Omental fat pad (tissue), 4 donors: ENCODE data around the gene CDK14. TPM values are rescaled to one million over a fixed set of nuclear protein-coding genes. Genes with fewer than 3 reads are reported as not detected.

ENCODE experiments used
- ATAC-seq: fragments of 150-250 bp; one replicate; pipeline ENCODE4 v1.9.1; 2016; ENCODE audit warnings: mild to moderate bottlenecking, moderate library complexity; ENCODE audit not compliant: low FRiP score
- DNase-seq: peaks from one replicate; pipeline ENCODE4 v3.0.0-alpha.2; 2019; ENCODE audit warnings: low spot score
- total RNA-seq, 4 donors: library from RNA; depleted of rRNA; stranded (reverse); fragments of >200 nt; gene quantifications; one replicate each; pipeline ENCODE4 v1.1.0, GENCODE V29; 2016
- TF ChIP-seq, protein P1 (sequence below), 3 donors: fragments of 450-650 bp; IDR thresholded peaks; one replicate each; pipeline ENCODE4 v1.5.1; 2016 to 2017; ENCODE audit warnings: antibody characterized with exemption in 3 of 3, mild to moderate bottlenecking in 3 of 3, moderate library complexity in 2 of 3

Gene CDK14
- total RNA-seq, 4 donors from 2014 or later = 25.2 to 40.3 (median 30.8) TPM

GRCh38 chr7:90966346-90966745 is 370.2 kb downstream of the CDK14 start:
- TF ChIP-seq, protein P1, sequence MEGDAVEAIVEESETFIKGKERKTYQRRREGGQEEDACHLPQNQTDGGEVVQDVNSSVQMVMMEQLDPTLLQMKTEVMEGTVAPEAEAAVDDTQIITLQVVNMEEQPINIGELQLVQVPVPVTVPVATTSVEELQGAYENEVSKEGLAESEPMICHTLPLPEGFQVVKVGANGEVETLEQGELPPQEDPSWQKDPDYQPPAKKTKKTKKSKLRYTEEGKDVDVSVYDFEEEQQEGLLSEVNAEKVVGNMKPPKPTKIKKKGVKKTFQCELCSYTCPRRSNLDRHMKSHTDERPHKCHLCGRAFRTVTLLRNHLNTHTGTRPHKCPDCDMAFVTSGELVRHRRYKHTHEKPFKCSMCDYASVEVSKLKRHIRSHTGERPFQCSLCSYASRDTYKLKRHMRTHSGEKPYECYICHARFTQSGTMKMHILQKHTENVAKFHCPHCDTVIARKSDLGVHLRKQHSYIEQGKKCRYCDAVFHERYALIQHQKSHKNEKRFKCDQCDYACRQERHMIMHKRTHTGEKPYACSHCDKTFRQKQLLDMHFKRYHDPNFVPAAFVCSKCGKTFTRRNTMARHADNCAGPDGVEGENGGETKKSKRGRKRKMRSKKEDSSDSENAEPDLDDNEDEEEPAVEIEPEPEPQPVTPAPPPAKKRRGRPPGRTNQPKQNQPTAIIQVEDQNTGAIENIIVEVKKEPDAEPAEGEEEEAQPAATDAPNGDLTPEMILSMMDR (IDR thresholded peaks at IDR 0.05) = no peak
- ATAC-seq (no peak), DNase-seq (no peak)

- no peak for ATAC-seq
- no peak for DNase-seq
Measured at GRCh38 chr7:90968871-90969270, 372.8 kb downstream of the CDK14 start.

DNA sequence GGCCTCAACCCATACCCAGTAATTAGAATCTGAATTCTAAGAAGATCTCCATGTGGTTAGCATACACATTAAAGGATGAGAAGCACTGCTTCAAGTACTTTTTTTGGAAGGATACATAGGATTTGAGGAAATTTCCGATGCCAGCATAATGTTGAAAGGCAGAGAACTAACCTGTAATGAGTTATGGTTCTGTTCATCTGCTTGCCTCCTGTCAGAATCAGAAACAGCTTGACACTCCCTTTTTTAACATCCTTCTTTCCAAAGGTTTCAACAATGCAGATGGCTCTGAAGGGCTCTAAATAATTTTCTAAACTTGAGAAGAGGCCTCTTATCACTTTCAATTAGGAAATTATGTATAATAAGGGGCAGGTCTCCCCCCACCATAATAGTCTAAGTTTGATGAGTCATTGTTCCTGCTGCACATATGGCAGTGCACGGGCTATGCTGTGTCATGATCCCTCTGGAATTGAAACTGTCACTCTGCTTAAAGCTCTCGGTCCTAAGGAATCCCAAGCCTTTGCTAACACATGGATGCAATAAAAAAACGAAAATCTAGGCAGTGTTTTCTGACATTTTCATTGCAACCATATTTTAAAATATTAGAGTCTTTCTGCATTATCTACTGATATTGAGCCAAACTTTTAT is 376.9 kb downstream of the CDK14 start:
- TF ChIP-seq, protein P1 (IDR thresholded peaks at IDR 0.05) = no peak
- DNase-seq (no peak), ATAC-seq (no peak)

More at GRCh38 chr7:90968871-90969270, 372.8 kb downstream of the CDK14 start:
- TF ChIP-seq, protein P1 (IDR thresholded peaks at IDR 0.05) = no peak

- TF ChIP-seq, protein P1 (IDR thresholded peaks at IDR 0.05) = no peak
- ATAC-seq (no peak), DNase-seq (no peak)
Measured at GRCh38 chr7:90977056-90977455, 380.9 kb downstream of the CDK14 start.

- no peak for ATAC-seq
Measured at GRCh38 chr7:90980545-90980944, 384.4 kb downstream of the CDK14 start.

DNA sequence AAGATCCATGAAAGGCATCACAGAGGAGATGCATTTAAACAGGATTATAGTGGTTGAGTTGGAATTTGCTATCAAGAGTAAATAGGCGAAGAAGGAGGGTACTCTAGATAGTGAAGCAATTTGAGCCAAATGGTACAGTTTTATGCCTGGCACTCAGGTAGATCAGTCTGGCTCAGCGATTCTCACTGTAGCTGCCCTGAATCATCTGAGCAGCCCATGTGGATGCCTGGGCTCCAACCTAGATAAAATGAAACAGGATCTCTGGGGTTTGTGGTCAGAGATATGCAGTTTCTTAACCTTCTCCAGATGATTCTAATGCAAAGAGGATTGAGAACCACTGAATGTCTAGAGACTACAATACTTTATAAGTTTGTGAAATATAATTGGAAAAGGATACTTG is 386.1 kb downstream of the CDK14 start:
- TF ChIP-seq, protein P1 (IDR thresholded peaks at IDR 0.05) = no peak
- no peak for DNase-seq
- no peak for ATAC-seq

More at GRCh38 chr7:90980545-90980944, 384.4 kb downstream of the CDK14 start:
- no peak for DNase-seq
- TF ChIP-seq, protein P1 (IDR thresholded peaks at IDR 0.05) = no peak

GRCh38 chr7:90984692-90985091 is 388.6 kb downstream of the CDK14 start:
- TF ChIP-seq, protein P1 (IDR thresholded peaks at IDR 0.05) = no peak
- ATAC-seq (no peak), DNase-seq (no peak)
